Stimulated activated CD8-positive, alpha-beta memory T cell treated with anti-CD3 and anti-CD28 coated beads, Interleukin-4, amount 100 ng/mL, for 4 hours (primary cell): ENCODE results near the gene FAM136A.
A peak's percentile ranks its signal among the peaks of the same experiment; 100 is the strongest.
"Not testable (repeated sequence)": the region's sequence is repeated elsewhere in the genome, so short reads cannot be mapped to it uniquely, and the experiment has no call there.

Experiments
- DNase-seq, 2 donors: peaks; one replicate each; pipeline ENCODE4 v3.0.0-alpha.2; 2020; ENCODE audit warnings: low read depth in 2 of 2, low spot score in 1 of 2

The FAM136A gene

GRCh38 chr2:70300771-70301343 lies 1.0 kb downstream of the FAM136A start:
- no peak for DNase-seq

GRCh38 chr2:70297828-70298227 lies 4.0 kb downstream of the FAM136A start:
- not testable (repeated sequence) for DNase-seq

GRCh38 chr2:70283500-70284191 lies 18.2 kb downstream of the FAM136A start:
- no peak for DNase-seq

GRCh38 chr2:70282439-70282838 lies 19.4 kb downstream of the FAM136A start:
- DNase-seq: no peak

- no peak for DNase-seq
Measured at GRCh38 chr2:70280242-70280798, 21.5 kb downstream of the FAM136A start.

- no peak for DNase-seq
Measured at GRCh38 chr2:70270323-70270722, 31.5 kb downstream of the FAM136A start.

GRCh38 chr2:70269422-70270302 lies 32.2 kb downstream of the FAM136A start:
- DNase-seq: not testable (repeated sequence)

GRCh38 chr2:70266925-70267324 lies 34.9 kb downstream of the FAM136A start:
- not testable (repeated sequence) for DNase-seq

- no peak for DNase-seq
Measured at GRCh38 chr2:70261501-70261900, 40.4 kb downstream of the FAM136A start.

- no peak for DNase-seq
Measured at GRCh38 chr2:70258532-70258875, 43.4 kb downstream of the FAM136A start.

GRCh38 chr2:70255637-70256314 lies 46.1 kb downstream of the FAM136A start:
- DNase-seq: no peak

GRCh38 chr2:70250434-70250833 lies 51.4 kb downstream of the FAM136A start:
- no peak for DNase-seq

- peak; percentile 96 to 97 for DNase-seq
Measured at GRCh38 chr2:70248181-70248847, 53.6 kb downstream of the FAM136A start, which contains the start of gene TIA1. TIA1 (minus strand) TSS chr2:70248628; CDS start chr2:70248430, 198 bp downstream.

- no peak for DNase-seq
Measured at GRCh38 chr2:70247364-70248180, 54.3 kb downstream of the FAM136A start.
